GM12878 (cell line): ENCODE data around the gene AP3D1. TPM values are rescaled to one million over a fixed set of nuclear protein-coding genes. Genes with fewer than 3 reads are reported as not detected.
A peak's percentile ranks its signal among the peaks of the same experiment; 100 is the strongest.

Experiments
- ATAC-seq: fragments of 200-7000 bp; cut with Tn5 transposase; 3 replicates; pipeline ENCODE4 v1.9.1; 2020; ENCODE audit warnings: mild to moderate bottlenecking, moderate library complexity
- BruUV-seq: library from RNA; stranded (reverse); fragments of 400-500 nt; replicated peaks from 2 replicates; lab custom pipeline; 2021; lab: Mats Ljungman, UMichigan
- CTCF ChIA-PET: fragments of 300-600 bp; sonication (Branson Sonifier 250); formaldehyde crosslinking; extraction: SDS; loops from one replicate; lab custom pipeline; 2021; ENCODE audit warnings: inconsistent platforms; lab: Yijun Ruan, JAX
- POLR2A ChIA-PET: fragments of 350-600 bp; formaldehyde crosslinking; extraction: SDS; loops from one replicate; lab custom pipeline; 2021; ENCODE audit warnings: inconsistent platforms; lab: Charles Lee
- RAD21 ChIA-PET: fragments of 300-600 bp; sonication (Branson Sonifier 250); formaldehyde crosslinking; loops from one replicate; lab custom pipeline; 2023; ENCODE audit warnings: antibody characterized with exemption; ENCODE audit not compliant: unreplicated experiment; lab: Charles Lee
- SMC1A ChIA-PET: fragments of 300-600 bp; sonication (Branson Sonifier 250); formaldehyde crosslinking; loops from one replicate; lab custom pipeline; 2023; ENCODE audit not compliant: unreplicated experiment, uncharacterized antibody; lab: Charles Lee
- DNase-seq: peaks from one replicate; pipeline ENCODE4 v3.0.0-alpha.2; 2011; ENCODE audit warnings: low read depth, low spot score
- FAIRE-seq: peaks from 3 replicates; lab custom pipeline; 2011; peaks lifted over from hg19 to GRCh38; lab: Jason Lieb, UNC
- H2AFZ ChIP-seq: 2 replicates; pipeline ENCODE4 v1.6.0; 2011; ENCODE audit warnings: low read depth, low read length, control low read depth; ENCODE audit not compliant: control insufficient read depth
- H3K27ac ChIP-seq: 2 replicates; pipeline ENCODE4 v1.5.1; 2011; ENCODE audit warnings: control low read depth; ENCODE audit not compliant: control insufficient read depth, insufficient read depth
- H3K27me3 ChIP-seq, 2 experiments: replicated peaks in 1 of 2; 2 replicates each; pipeline versions ENCODE4 v1.6.0 to v1.6.1; 2011; ENCODE audit warnings: low read length in 1 of 2; ENCODE audit not compliant: control insufficient read depth in 2 of 2, insufficient read depth in 2 of 2
- H3K36me3 ChIP-seq, 2 experiments: 2 replicates each; pipeline ENCODE4 v1.5.1; 2011; ENCODE audit warnings: low read length in 1 of 2; ENCODE audit not compliant: control insufficient read depth in 2 of 2, insufficient read depth in 2 of 2
- H3K4me1 ChIP-seq: 2 replicates; pipeline ENCODE4 v1.6.1; 2011; ENCODE audit warnings: mild to moderate bottlenecking, low read length, moderate library complexity, mixed read lengths; ENCODE audit not compliant: control insufficient read depth, insufficient read depth
- H3K4me2 ChIP-seq: 2 replicates; pipeline ENCODE4 v1.6.0; 2011; ENCODE audit warnings: control low read depth; ENCODE audit not compliant: control insufficient read depth, insufficient read depth
- H3K4me3 ChIP-seq: fragments of 200-600 bp; sonication (generic); 2 replicates; pipeline ENCODE4 v1.5.1; 2016
- H3K79me2 ChIP-seq: 2 replicates; pipeline ENCODE4 v1.6.0; 2011; ENCODE audit warnings: low read length; ENCODE audit not compliant: control insufficient read depth, insufficient read depth
- H3K9ac ChIP-seq: 2 replicates; pipeline ENCODE4 v1.8.0; 2011; ENCODE audit warnings: low read length, control low read depth, mixed read lengths; ENCODE audit not compliant: control insufficient read depth, insufficient read depth
- H3K9me3 ChIP-seq: replicated peaks from 3 replicates; pipeline ENCODE4 v1.5.1; 2011; ENCODE audit warnings: mild to moderate bottlenecking, low read length; ENCODE audit not compliant: control insufficient read depth, insufficient read depth
- H4K20me1 ChIP-seq: 2 replicates; pipeline ENCODE4 v1.6.0; 2011; ENCODE audit not compliant: control insufficient read depth, insufficient read depth
- CBX5 ChIP-seq: sonication (generic); IDR thresholded peaks from 2 replicates; pipeline ENCODE4 v1.6.1; 2016; ENCODE audit warnings: low read depth, moderate library complexity, mild to moderate bottlenecking, inconsistent platforms
- CREM ChIP-seq: IDR thresholded peaks from 2 replicates; pipeline ENCODE4 v1.6.1; 2014; ENCODE audit warnings: antibody characterized with exemption, low read depth
- EGR1 ChIP-seq, 2 experiments: IDR thresholded peaks; 1 replicate in 1 of 2; 2 replicates in 1 of 2; pipeline ENCODE4 v1.6.1; 2011 to 2012; ENCODE audit warnings: low read depth in 2 of 2, low read length in 2 of 2, borderline replicate concordance in 1 of 2, mild to moderate bottlenecking in 1 of 2, moderate library complexity in 1 of 2
- HDGF ChIP-seq: fragments of 450-650 bp; IDR thresholded peaks from 2 replicates; pipeline ENCODE4 v1.6.1; 2016; ENCODE audit warnings: antibody characterized with exemption
- IKZF2 ChIP-seq, 2 experiments: fragments of 450-650 bp; IDR thresholded peaks; 2 replicates each; pipeline ENCODE4 v1.6.1; 2017; ENCODE audit warnings: mild to moderate bottlenecking in 2 of 2, moderate library complexity in 2 of 2
- NBN ChIP-seq: fragments of 450-650 bp; IDR thresholded peaks from 2 replicates; pipeline ENCODE4 v1.6.1; 2016
- RAD21 ChIP-seq: IDR thresholded peaks from 2 replicates; pipeline ENCODE4 v1.6.1; 2011; ENCODE audit warnings: mild to moderate bottlenecking, low read depth, low read length, moderate library complexity; ENCODE audit not compliant: insufficient read depth
- RUNX3 ChIP-seq: IDR thresholded peaks from 2 replicates; pipeline ENCODE4 v1.6.1; 2012; ENCODE audit warnings: low read length, inconsistent platforms
- SMARCA5 ChIP-seq: fragments of 450-650 bp; IDR thresholded peaks from 2 replicates; pipeline ENCODE4 v1.6.1; 2017; ENCODE audit warnings: mild to moderate bottlenecking
- TBL1XR1 ChIP-seq: IDR thresholded peaks from 2 replicates; pipeline ENCODE4 v1.6.1; 2012; ENCODE audit warnings: low read depth, low read length, improper control_type of control experiment
- WGBS: methylation state at CpG from one replicate; pipeline ENCODE4 v1.1.6; 2016; ENCODE audit warnings: low lambda C conversion rate; ENCODE audit not compliant: insufficient replicate concordance, insufficient coverage; ENCODE audit errors: missing lambda C conversion rate; 5-methylcytosine and 5-hydroxymethylcytosine counted together
- in situ Hi-C: fragments of 300-500 bp; cut with MboI; formaldehyde crosslinking; loops from 9 replicates; pipeline ENCODE4 v1.14.3; 2018; ENCODE audit warnings: mixed read lengths
- intact Hi-C: fragments of 100-400 bp; cut with micrococcal nuclease; formaldehyde crosslinking; loops from one replicate; pipeline ENCODE4 v1.14.2; 2022; ENCODE audit not compliant: unreplicated experiment
- polyA plus RNA-seq, 11 experiments: library from polyadenylated mRNA; depleted of rRNA in 4 of 11; unstranded in 6 of 11; stranded (reverse) in 5 of 11; fragments of >200 nt; fragmentation: Nextera tagmentation in 4 of 11; fragmentation: Illumina TruSeq in 1 of 11; extraction: Ambion mirVana in 4 of 11; extraction: Trizol in 1 of 11; gene quantifications; 1 replicate in 1 of 11; 2 replicates in 10 of 11; pipeline versions ENCODE4 v1.2.1 to v1.2.3, GENCODE V29; 2011 to 2016; ENCODE audit warnings: inconsistent platforms in 2 of 11, missing spikeins in 2 of 11, low read depth in 1 of 11
- total RNA-seq, 4 experiments: library from RNA; depleted of rRNA in 3 of 4; stranded (reverse); fragments of >200 nt in 3 of 4; fragmentation: Illumina TruSeq in 1 of 4; extraction: Trizol in 1 of 4; gene quantifications; 2 replicates each; pipeline versions ENCODE4 v1.2.1 to v1.2.3, GENCODE V29; 2013 to 2021
- TF ChIP-seq, protein P1 (sequence below): IDR thresholded peaks from 2 replicates; pipeline ENCODE4 v1.6.1; 2012; ENCODE audit warnings: low read depth, low read length, improper control_type of control experiment

AP3D1 gene
- total and polyA plus RNA-seq, 10 of the 15 experiments (the other 5 are each of a cell fraction or from before 2014, with no cell fraction given) = 1.5 to 108 (median 59.1) TPM

DNA sequence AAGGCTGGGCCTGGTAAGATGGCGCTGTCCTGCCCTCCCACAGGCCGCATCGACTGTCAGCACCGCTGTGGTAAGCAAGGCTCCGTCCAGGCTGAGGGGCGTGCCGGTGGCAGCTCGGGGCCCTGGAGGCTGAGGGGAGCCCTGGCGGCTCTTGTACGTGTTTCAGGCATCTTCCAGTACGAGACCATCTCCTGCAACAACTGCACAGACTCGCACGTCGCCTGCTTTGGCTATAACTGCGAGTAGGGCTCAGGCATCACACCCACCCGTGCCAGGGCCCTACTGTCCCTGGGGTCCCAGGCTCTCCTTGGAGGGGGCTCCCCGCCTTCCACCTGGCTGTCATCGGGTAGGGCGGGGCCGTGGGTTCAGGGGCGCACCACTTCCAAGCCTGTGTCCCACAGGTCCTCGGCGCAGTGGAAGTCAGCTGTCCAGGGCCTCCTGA lies 53.5 kb downstream of the AP3D1 start:
- H3K27ac ChIP-seq = no peak overlapping the region
- DNase-seq (no peak), ATAC-seq (no peak), FAIRE-seq (no peak)
- H3K9me3 ChIP-seq = no peaks in the 10 kb centered on the region
- in situ Hi-C loops = no loop called here
- peak overlapping the region; percentile 88 for H3K4me2 ChIP-seq
- RAD21 ChIA-PET = interaction anchor here (0.6 to 0.7 kb wide), 2 partner anchors 9 to 48 kb away, joined by 3 read pairs; no protein-coding TSS in a partner anchor
- H4K20me1 ChIP-seq = no peaks in the 10 kb centered on the region
- no peaks in the 10 kb centered on the region for H3K27me3 ChIP-seq
- BruUV-seq = no TSS peak
- POLR2A ChIA-PET = interaction anchor here (0.5 to 1.5 kb wide), 5 partner anchors 15 to 455 kb away, joined by 3 to 4 read pairs (median 3); no protein-coding TSS in a partner anchor
- intact Hi-C loops = loop anchor here (10.0 kb wide), 3 partner anchors 137 to 193 kb away; partner anchors contain the start of genes ADAT3, PLEKHJ1, SCAMP4 and SF3A2
- H3K79me2 ChIP-seq = peaks cover 39% of the 10 kb centered on the region
- no peak for TF ChIP-seq RUNX3
- TF ChIP-seq CBX5 = no peak
- 92% methylated on average over 23 of the region's 23 CpGs for WGBS
- H3K4me1 ChIP-seq = peaks cover 10% of the 10 kb centered on the region
- SMC1A ChIA-PET = interaction anchor here (1.0 to 1.4 kb wide), 2 partner anchors 30 to 43 kb away, joined by 3 read pairs; no protein-coding TSS in a partner anchor
- H3K4me3 ChIP-seq = no peak overlapping the region; the same call in 1 of the 2 replicates
- peaks cover 12 to 25% of the 10 kb centered on the region in 2 experiments; a peak in 3 of 4 replicates for H3K36me3 ChIP-seq
- no peak overlapping the region for H2AFZ ChIP-seq
- H3K9ac ChIP-seq = no peak overlapping the region
- CTCF ChIA-PET = no interaction called here

DNA sequence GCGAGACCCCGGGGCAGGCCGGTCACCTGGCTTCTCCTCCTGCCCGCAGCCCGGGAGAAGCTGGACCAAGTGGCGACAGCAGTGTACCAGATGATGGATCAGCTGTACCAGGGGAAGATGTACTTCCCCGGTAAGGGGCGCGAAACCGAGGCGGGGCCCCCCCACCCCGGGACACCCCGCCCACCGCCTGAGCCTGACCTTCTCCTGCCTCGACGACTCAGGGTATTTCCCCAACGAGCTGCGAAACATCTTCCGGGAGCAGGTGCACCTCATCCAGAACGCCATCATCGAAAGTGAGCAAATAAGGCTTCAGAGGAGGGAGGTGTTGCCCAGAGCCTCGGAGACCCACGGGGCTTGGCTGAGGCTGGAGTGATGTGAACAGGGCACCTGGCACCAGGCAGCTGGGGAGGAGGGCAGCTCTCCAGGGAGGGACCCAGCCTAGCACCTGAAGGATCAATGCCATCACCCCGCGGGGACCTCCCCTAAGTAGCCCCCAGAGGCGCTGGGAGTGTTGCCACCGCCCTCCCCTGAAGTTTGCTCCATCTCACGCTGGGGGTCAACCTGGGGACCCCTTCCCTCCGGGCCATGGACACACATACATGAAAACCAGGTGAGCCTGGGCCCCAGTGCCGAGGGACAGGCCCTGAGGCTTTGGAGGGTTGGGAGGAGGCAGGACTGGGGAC lies 54.0 kb downstream of the AP3D1 start:
- no peak for DNase-seq
- H2AFZ ChIP-seq = peak overlapping the region; percentile 13; the same call in 1 of the 2 replicates

More for the DNA sequence above, 54.0 kb downstream of the AP3D1 start:
- Histone ChIP-seq H3K27ac (peak overlapping the region; percentile 52; the same call in 1 of the 2 replicates), H3K9me3 (no peaks in the 10 kb centered on the region), H3K4me1 (peaks cover 16% of the 10 kb centered on the region), H3K27me3 (no peaks in the 10 kb centered on the region), H3K79me2 (peaks cover 45% of the 10 kb centered on the region), H3K9ac (peak overlapping the region; percentile 53; the same call in 1 of the 2 replicates), H3K4me2 (peak overlapping the region; percentile 88), H3K36me3 (peaks cover 12 to 25% of the 10 kb centered on the region in 2 experiments; a peak in 3 of 4 replicates), H3K4me3 (peak overlapping the region; percentile 82), H4K20me1 (no peaks in the 10 kb centered on the region)
- ChIA-PET RAD21 (interaction anchor here (0.6 to 1.2 kb wide), 5 partner anchors 8 to 78 kb away, joined by 3 to 4 read pairs (median 3); no protein-coding TSS in a partner anchor), CTCF (interaction anchor here (0.7 kb wide), 1 partner anchor 10 kb away, joined by 3 read pairs; no protein-coding TSS in a partner anchor), POLR2A (interaction anchor here (0.5 to 1.5 kb wide), 5 partner anchors 15 to 455 kb away, joined by 3 to 4 read pairs (median 3); no protein-coding TSS in a partner anchor), SMC1A (interaction anchor here (1.4 kb wide), 1 partner anchor 30 kb away, joined by 3 read pairs; no protein-coding TSS in a partner anchor)
- 10% methylated on average over 30 of the region's 30 CpGs for WGBS
- TF ChIP-seq, protein P1, sequence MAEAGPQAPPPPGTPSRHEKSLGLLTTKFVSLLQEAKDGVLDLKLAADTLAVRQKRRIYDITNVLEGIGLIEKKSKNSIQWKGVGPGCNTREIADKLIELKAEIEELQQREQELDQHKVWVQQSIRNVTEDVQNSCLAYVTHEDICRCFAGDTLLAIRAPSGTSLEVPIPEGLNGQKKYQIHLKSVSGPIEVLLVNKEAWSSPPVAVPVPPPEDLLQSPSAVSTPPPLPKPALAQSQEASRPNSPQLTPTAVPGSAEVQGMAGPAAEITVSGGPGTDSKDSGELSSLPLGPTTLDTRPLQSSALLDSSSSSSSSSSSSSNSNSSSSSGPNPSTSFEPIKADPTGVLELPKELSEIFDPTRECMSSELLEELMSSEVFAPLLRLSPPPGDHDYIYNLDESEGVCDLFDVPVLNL = no peak
- TF ChIP-seq EGR1 (IDR thresholded peaks at IDR 0.05; ENCODE audit: borderline replicate concordance in 1 of 2, low read depth in 2 of 2, low read length in 2 of 2) (0 out of 3 replicates have a peak, but pooled peaks of 1 of the 2 experiments have one; percentile 8), RUNX3 (no peak), RAD21 (no peak), CREM (peak; percentile 18; the same call in 1 of the 2 replicates), TBL1XR1 (no peak), IKZF2 (IDR thresholded peaks at IDR 0.05) (no peak), NBN (0 out of 2 replicates have a peak, but pooled peaks have one; percentile 48), SMARCA5 (0 out of 2 replicates have a peak, but pooled peaks have one; percentile 21), HDGF (no peak)
- ATAC-seq (no peak), FAIRE-seq (no peak)
- intact Hi-C loops (loop anchor here (10.0 kb wide), 3 partner anchors 137 to 193 kb away; partner anchors contain the start of genes ADAT3, PLEKHJ1, SCAMP4 and SF3A2), in situ Hi-C loops (no loop called here)
- BruUV-seq = no TSS peak
